Activated T-cell treated with anti-CD3 and anti-CD28 coated beads, Interleukin-2, amount 50 U/mL, for 72 hours (primary cell): Measurements from ENCODE around the gene MYOCOS. TPM values are rescaled to one million over a fixed set of nuclear protein-coding genes. Genes with fewer than 3 reads are reported as not detected.

Experiments
- ATAC-seq, 2 donors: fragments of 150-1000 bp; cut with Tn5 transposase; replicated peaks in 1 of 2; 2 replicates each; pipeline ENCODE4 v1.10.0; 2021; ENCODE audit warnings: moderate library complexity in 2 of 2, mild to moderate bottlenecking in 1 of 2
- DNase-seq, 2 donors: peaks; one replicate each; pipeline ENCODE4 v3.0.0; 2021 to 2022; ENCODE audit warnings: mixed read lengths in 1 of 2
- H3K27ac Mint-ChIP-seq: one replicate; pipeline ENCODE4 v1.8.0; 2022; ENCODE audit warnings: mild to moderate bottlenecking, moderate library complexity, mixed read lengths
- H3K27me3 Mint-ChIP-seq: one replicate; pipeline ENCODE4 v1.8.0; 2022; ENCODE audit warnings: low read depth, mixed read lengths
- H3K36me3 Mint-ChIP-seq, 2 donors: one replicate each; pipeline ENCODE4 v1.8.0; 2022; ENCODE audit warnings: mixed read lengths in 2 of 2, mild to moderate bottlenecking in 1 of 2; ENCODE audit not compliant: insufficient read depth in 2 of 2
- H3K4me1 Mint-ChIP-seq: one replicate; pipeline ENCODE4 v1.8.0; 2022; ENCODE audit warnings: low read depth, mixed read lengths
- H3K4me3 Mint-ChIP-seq, 2 donors: one replicate each; pipeline ENCODE4 v1.8.0; 2022; ENCODE audit warnings: mild to moderate bottlenecking in 2 of 2, mixed read lengths in 2 of 2, moderate library complexity in 2 of 2
- H3K9me3 Mint-ChIP-seq, 2 donors: one replicate each; pipeline ENCODE4 v1.8.0; 2022; ENCODE audit warnings: mixed read lengths in 2 of 2
- total RNA-seq, 2 donors: library from RNA; stranded (reverse); gene quantifications; one replicate each; pipeline ENCODE4 v1.2.3, GENCODE V29; 2022

MYOCOS gene
- total RNA-seq, 2 donors from 2014 or later, result 0.19 to 0.46 TPM

GRCh38 chr1:171637928-171638576, 16.0 kb downstream of the MYOCOS start:
- H3K9me3 Mint-ChIP-seq, result no peaks in the 10 kb centered on the region
- DNase-seq, result no peak
- H3K4me3 Mint-ChIP-seq, result no peak overlapping the region
- peaks cover 2% of the 10 kb centered on the region for H3K27me3 Mint-ChIP-seq
- no peaks in the 10 kb centered on the region for H3K36me3 Mint-ChIP-seq
- no peak overlapping the region for H3K27ac Mint-ChIP-seq
- no peak for ATAC-seq
- H3K4me1 Mint-ChIP-seq, result no peaks in the 10 kb centered on the region

GRCh38 chr1:171640225-171640624, 18.2 kb downstream of the MYOCOS start:
- ATAC-seq (no peak), DNase-seq (no peak)
- Mint-ChIP-seq H3K4me1 (no peaks in the 10 kb centered on the region), H3K27me3 (no peaks in the 10 kb centered on the region), H3K9me3 (no peaks in the 10 kb centered on the region), H3K36me3 (no peaks in the 10 kb centered on the region), H3K27ac (no peak overlapping the region), H3K4me3 (no peak overlapping the region)

GRCh38 chr1:171641076-171641864, 19.2 kb downstream of the MYOCOS start:
- no peaks in the 10 kb centered on the region for H3K9me3 Mint-ChIP-seq
- H3K27ac Mint-ChIP-seq, result no peak overlapping the region
- no peaks in the 10 kb centered on the region for H3K4me1 Mint-ChIP-seq
- H3K27me3 Mint-ChIP-seq, result no peaks in the 10 kb centered on the region
- ATAC-seq (no peak), DNase-seq (no peak)
- no peak overlapping the region for H3K4me3 Mint-ChIP-seq
- H3K36me3 Mint-ChIP-seq, result no peaks in the 10 kb centered on the region

GRCh38 chr1:171642197-171642596, 20.2 kb downstream of the MYOCOS start:
- no peaks in the 10 kb centered on the region for H3K9me3 Mint-ChIP-seq
- no peak overlapping the region for H3K27ac Mint-ChIP-seq
- no peaks in the 10 kb centered on the region for H3K4me1 Mint-ChIP-seq
- H3K27me3 Mint-ChIP-seq, result no peaks in the 10 kb centered on the region
- H3K36me3 Mint-ChIP-seq, result no peaks in the 10 kb centered on the region
- no peak overlapping the region for H3K4me3 Mint-ChIP-seq
- no peak for DNase-seq
- no peak for ATAC-seq

GRCh38 chr1:171643156-171643555, 21.1 kb downstream of the MYOCOS start:
- Mint-ChIP-seq H3K36me3 (no peaks in the 10 kb centered on the region), H3K27me3 (no peaks in the 10 kb centered on the region), H3K9me3 (no peaks in the 10 kb centered on the region), H3K4me3 (no peak overlapping the region), H3K4me1 (no peaks in the 10 kb centered on the region), H3K27ac (no peak overlapping the region)
- no peak for ATAC-seq
- no peak for DNase-seq

GRCh38 chr1:171644805-171645483, 22.9 kb downstream of the MYOCOS start:
- ATAC-seq, result peak; percentile 82 to 83
- H3K4me3 Mint-ChIP-seq, result no peak overlapping the region
- no peak overlapping the region for H3K27ac Mint-ChIP-seq
- H3K9me3 Mint-ChIP-seq, result no peaks in the 10 kb centered on the region
- peak; percentile 69 to 73 for DNase-seq
- no peaks in the 10 kb centered on the region for H3K4me1 Mint-ChIP-seq
- no peaks in the 10 kb centered on the region for H3K36me3 Mint-ChIP-seq
- H3K27me3 Mint-ChIP-seq, result no peaks in the 10 kb centered on the region

- H3K9me3 Mint-ChIP-seq, result no peaks in the 10 kb centered on the region
- H3K27me3 Mint-ChIP-seq, result no peaks in the 10 kb centered on the region
- DNase-seq (no peak), ATAC-seq (no peak)
- no peaks in the 10 kb centered on the region for H3K36me3 Mint-ChIP-seq
- no peaks in the 10 kb centered on the region for H3K4me1 Mint-ChIP-seq
- H3K27ac Mint-ChIP-seq, result no peak overlapping the region
- no peak overlapping the region for H3K4me3 Mint-ChIP-seq
Observed at GRCh38 chr1:171645553-171646248, 23.7 kb downstream of the MYOCOS start.

- ATAC-seq (no peak), DNase-seq (no peak)
- H3K9me3 Mint-ChIP-seq, result no peaks in the 10 kb centered on the region
- no peaks in the 10 kb centered on the region for H3K27me3 Mint-ChIP-seq
- H3K4me3 Mint-ChIP-seq, result no peak overlapping the region
- no peaks in the 10 kb centered on the region for H3K36me3 Mint-ChIP-seq
- H3K4me1 Mint-ChIP-seq, result no peaks in the 10 kb centered on the region
- H3K27ac Mint-ChIP-seq, result no peak overlapping the region
Observed at GRCh38 chr1:171646249-171646560, 24.2 kb downstream of the MYOCOS start.

- no peak for ATAC-seq
- H3K27ac Mint-ChIP-seq, result no peak within 1 kb of the TSS
- no peaks in the 10 kb centered on the region for H3K9me3 Mint-ChIP-seq
- no peak within 1 kb of the TSS for H3K4me3 Mint-ChIP-seq
- H3K36me3 Mint-ChIP-seq, result no peaks in the 10 kb centered on the region
- H3K4me1 Mint-ChIP-seq, result peaks cover 11% of the 10 kb centered on the region
- no peak for DNase-seq
- H3K27me3 Mint-ChIP-seq, result peaks cover 24% of the 10 kb centered on the region
Observed at GRCh38 chr1:171652234-171652822, 30.3 kb downstream of the MYOCOS start, which contains the start of gene MYOC. Gene MYOC, minus strand, starts transcription at chr1:171652688. Its CDS starts 77 bp downstream, at chr1:171652611.

- Mint-ChIP-seq H3K36me3 (no peaks in the 10 kb centered on the region), H3K27me3 (peaks cover 24% of the 10 kb centered on the region), H3K4me3 (no peak overlapping the region), H3K27ac (no peak overlapping the region), H3K4me1 (peaks cover 11% of the 10 kb centered on the region), H3K9me3 (no peaks in the 10 kb centered on the region)
- ATAC-seq, result no peak
- DNase-seq, result no peak
Observed at GRCh38 chr1:171653796-171654195, 31.8 kb downstream of the MYOCOS start.

GRCh38 chr1:171654201-171654941, 32.3 kb downstream of the MYOCOS start:
- Mint-ChIP-seq H3K27me3 (peaks cover 24% of the 10 kb centered on the region), H3K4me3 (no peak overlapping the region), H3K27ac (no peak overlapping the region), H3K9me3 (no peaks in the 10 kb centered on the region), H3K36me3 (no peaks in the 10 kb centered on the region), H3K4me1 (peaks cover 11% of the 10 kb centered on the region)
- DNase-seq, result no peak
- no peak for ATAC-seq

- Mint-ChIP-seq H3K4me1 (peaks cover 11% of the 10 kb centered on the region), H3K27me3 (peaks cover 24% of the 10 kb centered on the region), H3K4me3 (peak overlapping the region; percentile 66 to 74), H3K9me3 (no peaks in the 10 kb centered on the region), H3K36me3 (no peaks in the 10 kb centered on the region), H3K27ac (no peak overlapping the region)
- ATAC-seq, result peak; percentile 85 to 87
- DNase-seq, result peak; percentile 84 to 85
Observed at GRCh38 chr1:171654942-171655745, 33.1 kb downstream of the MYOCOS start.
